Activated CD4-positive, alpha-beta T cell treated with anti-CD3 and anti-CD28 coated beads for 36 hours (primary cell): ENCODE results near the gene EVL. TPM values are rescaled to one million over a fixed set of nuclear protein-coding genes. Genes with fewer than 3 reads are reported as not detected.

Source experiments
- ATAC-seq: fragments of 200-7000 bp; cut with Tn5 transposase; one replicate; pipeline ENCODE4 v1.10.0; 2021; ENCODE audit warnings: mild to moderate bottlenecking, moderate library complexity
- CTCF ChIA-PET: fragments of 350-600 bp; sonication (Branson Sonifier 250); formaldehyde crosslinking; loops from one replicate; lab custom pipeline; 2021; ENCODE audit warnings: antibody characterized with exemption; lab: Charles Lee
- POLR2A ChIA-PET: fragments of 350-600 bp; sonication (Branson Sonifier 250); formaldehyde crosslinking; loops from one replicate; lab custom pipeline; 2021; ENCODE audit warnings: antibody characterized with exemption, inconsistent platforms; lab: Charles Lee
- DNase-seq: peaks from one replicate; pipeline ENCODE4 v3.0.0-alpha.2; 2020
- H3K27ac Mint-ChIP-seq: one replicate; pipeline ENCODE4 v1.8.0; 2021; ENCODE audit warnings: mixed read lengths
- H3K27me3 Mint-ChIP-seq: one replicate; pipeline ENCODE4 v1.8.0; 2021; ENCODE audit warnings: mixed read lengths
- H3K36me3 Mint-ChIP-seq: one replicate; pipeline ENCODE4 v1.8.0; 2021; ENCODE audit warnings: low read depth, mixed read lengths
- H3K4me1 Mint-ChIP-seq: one replicate; pipeline ENCODE4 v1.8.0; 2021; ENCODE audit warnings: mixed read lengths
- H3K4me3 Mint-ChIP-seq: one replicate; pipeline ENCODE4 v1.8.0; 2021; ENCODE audit warnings: mild to moderate bottlenecking, moderate library complexity, mixed read lengths
- H3K9me3 Mint-ChIP-seq: one replicate; pipeline ENCODE4 v1.8.0; 2021; ENCODE audit warnings: low read depth, mixed read lengths
- intact Hi-C, 2 experiments: fragments of 100-400 bp; cut with DNase I in 1 of 2; cut with micrococcal nuclease in 1 of 2; formaldehyde crosslinking; loops; one replicate each; pipeline versions ENCODE4 v1.14.2 to v1.15.1; 2022 to 2024; cut with DNase I, micrococcal nuclease
- total RNA-seq, 2 experiments: library from RNA; stranded (reverse); gene quantifications; one replicate each; pipeline ENCODE4 v1.2.3, GENCODE V29; 2021

Gene EVL
- total RNA-seq, 2 experiments from 2014 or later, result 249 to 378 TPM

DNA sequence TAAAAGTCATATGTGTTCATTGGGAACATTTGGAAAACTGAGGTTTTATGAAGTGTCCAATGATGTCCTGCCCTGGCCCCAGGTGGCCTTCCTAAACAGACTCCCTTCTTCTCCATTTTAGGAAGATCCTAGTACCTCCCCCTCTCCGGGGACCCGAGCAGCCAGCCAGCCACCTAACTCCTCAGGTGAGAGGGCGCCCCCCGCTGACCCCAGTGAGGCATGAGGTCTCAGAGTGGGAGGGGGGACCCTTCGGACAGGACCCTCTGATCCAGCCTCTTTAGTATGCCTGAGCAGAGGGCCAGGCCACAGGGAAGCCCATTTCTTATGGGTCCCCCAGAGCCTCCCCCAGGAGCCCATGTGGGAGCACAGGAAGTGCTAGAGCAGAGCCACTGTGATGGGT lies 70.6 kb downstream of the EVL start:
- peaks cover 54% of the 10 kb centered on the region for H3K36me3 Mint-ChIP-seq
- H3K4me3 Mint-ChIP-seq, result no peak overlapping the region
- no peaks in the 10 kb centered on the region for H3K27me3 Mint-ChIP-seq
- no peak for DNase-seq
- no peaks in the 10 kb centered on the region for H3K4me1 Mint-ChIP-seq
- intact Hi-C loops, result no loop called here
- ChIA-PET POLR2A (no interaction called here), CTCF (interaction anchor here (0.6 kb wide), 1 partner anchor 442 kb away, joined by 3 read pairs; no protein-coding TSS in a partner anchor)
- no peak overlapping the region for H3K27ac Mint-ChIP-seq
- H3K9me3 Mint-ChIP-seq, result no peaks in the 10 kb centered on the region
- no peak for ATAC-seq

DNA sequence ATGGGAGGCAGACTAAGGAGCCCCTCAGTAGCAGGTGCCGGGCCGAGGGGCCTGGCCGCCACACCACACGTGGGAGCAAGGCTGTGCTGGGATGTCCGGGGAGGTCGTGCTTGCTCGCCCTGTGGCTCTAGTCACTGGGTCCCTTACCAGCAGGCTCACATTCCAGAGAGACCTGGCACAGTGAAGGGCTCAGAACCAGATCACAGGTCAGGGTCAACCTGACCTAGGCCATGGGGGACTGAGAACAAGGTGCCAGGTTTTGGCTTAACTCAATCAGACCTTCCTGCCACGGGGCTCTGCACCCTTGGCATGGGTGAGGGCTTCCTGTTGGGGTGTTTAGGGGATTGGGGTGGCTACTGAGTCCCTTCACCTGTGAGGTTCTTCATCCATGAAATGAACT lies 72.0 kb downstream of the EVL start:
- Mint-ChIP-seq H3K9me3 (no peaks in the 10 kb centered on the region), H3K4me1 (no peaks in the 10 kb centered on the region), H3K36me3 (peaks cover 47% of the 10 kb centered on the region), H3K4me3 (no peak overlapping the region), H3K27me3 (no peaks in the 10 kb centered on the region), H3K27ac (peak overlapping the region; percentile 42)
- no peak for ATAC-seq
- no peak for DNase-seq
- intact Hi-C loops, result no loop called here
- CTCF ChIA-PET, result interaction anchor here (0.9 kb wide), 1 partner anchor 156 kb away, joined by 4 read pairs; no protein-coding TSS in a partner anchor
- POLR2A ChIA-PET, result no interaction called here

GRCh38 chr14:100138082-100138787 lies 73.0 kb downstream of the EVL start:
- CTCF ChIA-PET, result interaction anchor here (0.6 to 0.9 kb wide), 4 partner anchors 46 to 544 kb away, joined by 3 to 4 read pairs (median 3); no protein-coding TSS in a partner anchor
- intact Hi-C loops, result no loop called here
- H3K27ac Mint-ChIP-seq, result no peak overlapping the region
- H3K4me1 Mint-ChIP-seq, result no peaks in the 10 kb centered on the region
- no peak overlapping the region for H3K4me3 Mint-ChIP-seq
- H3K9me3 Mint-ChIP-seq, result no peaks in the 10 kb centered on the region
- H3K27me3 Mint-ChIP-seq, result no peaks in the 10 kb centered on the region
- ATAC-seq, result no peak
- H3K36me3 Mint-ChIP-seq, result peaks cover 40% of the 10 kb centered on the region
- POLR2A ChIA-PET, result no interaction called here
- DNase-seq, result no peak

GRCh38 chr14:100138955-100139354 lies 73.7 kb downstream of the EVL start:
- intact Hi-C loops, result no loop called here
- peaks cover 37% of the 10 kb centered on the region for H3K36me3 Mint-ChIP-seq

DNA sequence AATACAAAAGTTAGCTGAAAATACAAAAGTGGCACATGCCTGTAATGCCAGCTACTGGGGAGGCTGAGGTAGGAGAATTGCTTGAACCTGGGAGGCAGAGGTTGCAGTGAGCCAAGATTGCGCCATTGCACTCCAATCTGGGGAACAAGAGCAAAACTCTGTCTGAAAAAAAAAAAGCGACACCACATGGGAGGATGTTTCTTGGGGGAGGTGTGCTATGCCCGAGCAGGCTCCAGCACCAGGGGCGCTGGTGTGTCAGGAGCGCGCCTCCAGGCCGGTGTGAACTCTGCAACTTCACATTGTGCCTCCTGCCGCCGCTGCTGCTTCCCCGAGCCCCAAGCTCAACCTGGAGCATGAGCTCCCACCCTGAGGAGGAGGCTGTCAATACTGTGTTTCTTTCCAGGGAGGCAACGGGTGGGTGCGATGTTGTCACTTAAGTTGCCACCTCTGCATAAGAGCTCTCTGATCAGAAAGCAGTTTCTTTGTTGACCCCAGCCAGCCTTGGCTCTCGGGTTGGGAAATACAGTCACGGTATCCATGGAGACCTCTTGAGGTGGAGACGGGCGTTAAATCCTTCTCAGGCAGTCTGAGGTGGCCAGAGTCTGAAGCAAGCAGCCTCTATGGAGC lies 75.3 kb downstream of the EVL start:
- H3K4me3 Mint-ChIP-seq, result no peak overlapping the region
- intact Hi-C loops, result no loop called here
- ChIA-PET CTCF (interaction anchor here (0.5 to 1.8 kb wide), 4 partner anchors 9 to 1999 kb away, joined by 3 to 8 read pairs (median 4); no protein-coding TSS in a partner anchor), POLR2A (no interaction called here)
- peaks cover 30% of the 10 kb centered on the region for H3K36me3 Mint-ChIP-seq
- DNase-seq (no peak), ATAC-seq (no peak)
- H3K4me1 Mint-ChIP-seq, result no peaks in the 10 kb centered on the region
- H3K27me3 Mint-ChIP-seq, result no peaks in the 10 kb centered on the region
- H3K27ac Mint-ChIP-seq, result peak overlapping the region; percentile 58
- H3K9me3 Mint-ChIP-seq, result no peaks in the 10 kb centered on the region

More at GRCh38 chr14:100138955-100139354, 73.7 kb downstream of the EVL start:
- Mint-ChIP-seq H3K9me3 (no peaks in the 10 kb centered on the region), H3K4me1 (no peaks in the 10 kb centered on the region), H3K27ac (no peak overlapping the region), H3K4me3 (no peak overlapping the region), H3K27me3 (no peaks in the 10 kb centered on the region)
- ChIA-PET CTCF (interaction anchor here (0.6 to 1.8 kb wide), 5 partner anchors 18 to 545 kb away, joined by 3 to 8 read pairs (median 3); no protein-coding TSS in a partner anchor), POLR2A (no interaction called here)
- ATAC-seq (no peak), DNase-seq (no peak)

- H3K27ac Mint-ChIP-seq, result no peak overlapping the region
- H3K27me3 Mint-ChIP-seq, result no peaks in the 10 kb centered on the region
- DNase-seq (no peak), ATAC-seq (no peak)
- POLR2A ChIA-PET, result no interaction called here
- no peaks in the 10 kb centered on the region for H3K9me3 Mint-ChIP-seq
- CTCF ChIA-PET, result interaction anchor here (0.5 to 1.8 kb wide), 3 partner anchors 9 to 233 kb away, joined by 3 to 10 read pairs (median 5); no protein-coding TSS in a partner anchor
- intact Hi-C loops, result no loop called here
- H3K4me1 Mint-ChIP-seq, result no peaks in the 10 kb centered on the region
- peaks cover 29% of the 10 kb centered on the region for H3K36me3 Mint-ChIP-seq
- H3K4me3 Mint-ChIP-seq, result no peak overlapping the region
These were observed 75.9 kb downstream of the EVL start for GRCh38 chr14:100141098-100141497.

DNA sequence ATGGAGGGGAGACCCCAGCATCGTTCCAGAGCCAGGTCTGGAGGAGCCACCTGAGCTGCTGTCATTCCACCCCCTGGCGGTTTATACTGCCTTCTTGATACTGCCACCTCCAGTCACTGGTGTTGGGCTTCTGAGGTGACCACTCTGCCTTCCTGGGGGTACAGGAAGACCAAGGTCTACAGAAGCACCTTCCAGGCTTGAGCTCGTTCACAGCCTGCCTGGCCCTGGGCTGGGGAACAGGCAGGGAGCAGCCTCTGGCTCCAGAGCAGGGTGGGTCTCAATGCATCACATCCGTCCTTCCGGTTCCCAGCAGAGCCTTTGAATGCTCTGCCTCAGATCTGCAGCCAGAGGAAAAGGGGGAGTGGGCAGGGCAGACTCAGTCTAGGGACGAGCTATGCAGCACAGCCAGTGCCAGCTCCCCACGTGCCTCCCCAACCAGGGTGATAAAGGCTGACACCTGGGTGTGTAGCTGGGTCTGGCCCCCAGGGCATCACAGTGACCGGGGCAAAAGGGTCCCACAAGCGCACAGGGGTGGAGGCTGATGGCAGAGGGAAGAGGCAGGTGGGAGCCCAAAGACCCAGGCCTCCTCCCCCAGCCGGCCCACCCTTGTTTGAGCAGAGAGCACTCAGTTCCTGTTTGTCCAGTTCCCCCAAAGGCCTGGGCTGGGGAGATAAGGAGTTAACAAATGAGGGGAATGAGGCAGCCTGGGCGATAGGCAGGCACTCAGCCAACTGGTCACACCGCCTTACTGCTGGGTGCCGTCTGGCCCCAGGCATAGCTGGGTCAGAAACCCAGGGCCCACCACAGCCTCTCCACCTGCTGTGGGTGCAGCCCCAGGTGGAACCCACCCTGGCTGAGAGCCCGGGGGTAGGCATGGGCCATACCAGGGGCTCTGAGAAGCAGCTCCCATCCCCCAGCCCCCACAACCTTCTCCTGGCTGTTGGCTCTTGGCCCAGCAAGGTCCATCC lies 77.1 kb downstream of the EVL start:
- Mint-ChIP-seq H3K9me3 (no peaks in the 10 kb centered on the region), H3K4me1 (peaks cover 8% of the 10 kb centered on the region), H3K27me3 (no peaks in the 10 kb centered on the region), H3K36me3 (peaks cover 22% of the 10 kb centered on the region), H3K27ac (no peak overlapping the region), H3K4me3 (no peak overlapping the region)
- DNase-seq (no peak), ATAC-seq (no peak)
- intact Hi-C loops, result no loop called here
- CTCF ChIA-PET, result interaction anchor here (0.7 to 1.8 kb wide), 5 partner anchors 13 to 162 kb away, joined by 3 to 10 read pairs (median 3); no protein-coding TSS in a partner anchor
- POLR2A ChIA-PET, result no interaction called here

DNA sequence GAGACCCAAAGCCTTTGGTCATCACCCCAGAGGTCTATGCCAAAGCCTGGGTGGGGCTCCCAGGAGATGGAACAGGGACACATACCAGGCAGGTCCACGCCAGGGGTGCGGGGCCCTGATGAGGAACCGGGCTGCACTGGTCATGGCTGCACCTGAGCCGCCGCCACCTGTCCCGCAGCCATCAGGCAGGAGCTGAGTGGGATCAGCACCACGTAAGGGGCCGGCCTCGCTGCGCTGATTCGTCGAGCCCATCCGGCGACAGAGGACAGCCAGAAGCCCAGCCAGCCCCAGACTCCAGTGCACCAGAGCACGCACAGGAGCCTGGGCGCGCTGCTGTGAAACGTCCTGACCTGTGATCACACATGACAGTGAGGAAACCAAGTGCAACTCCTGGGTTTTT lies 78.3 kb downstream of the EVL start:
- Mint-ChIP-seq H3K4me3 (no peak overlapping the region), H3K27me3 (no peaks in the 10 kb centered on the region), H3K27ac (no peak overlapping the region), H3K36me3 (peaks cover 18% of the 10 kb centered on the region), H3K4me1 (peaks cover 15% of the 10 kb centered on the region), H3K9me3 (no peaks in the 10 kb centered on the region)
- ATAC-seq (no peak), DNase-seq (no peak)
- intact Hi-C loops, result no loop called here
- CTCF ChIA-PET, result interaction anchor here (0.6 to 0.7 kb wide), 2 partner anchors 31 to 508 kb away, joined by 3 to 5 read pairs; no protein-coding TSS in a partner anchor
- POLR2A ChIA-PET, result no interaction called here

- Mint-ChIP-seq H3K27ac (no peak overlapping the region), H3K36me3 (peaks cover 14% of the 10 kb centered on the region), H3K4me3 (no peak overlapping the region), H3K9me3 (no peaks in the 10 kb centered on the region), H3K4me1 (peaks cover 15% of the 10 kb centered on the region), H3K27me3 (no peaks in the 10 kb centered on the region)
- DNase-seq (no peak), ATAC-seq (no peak)
- POLR2A ChIA-PET, result no interaction called here
- intact Hi-C loops, result no loop called here
- CTCF ChIA-PET, result interaction anchor here (0.7 kb wide), 2 partner anchors 23 to 145 kb away, joined by 3 to 4 read pairs; no protein-coding TSS in a partner anchor
These were observed 78.7 kb downstream of the EVL start for GRCh38 chr14:100143934-100144333.

DNA sequence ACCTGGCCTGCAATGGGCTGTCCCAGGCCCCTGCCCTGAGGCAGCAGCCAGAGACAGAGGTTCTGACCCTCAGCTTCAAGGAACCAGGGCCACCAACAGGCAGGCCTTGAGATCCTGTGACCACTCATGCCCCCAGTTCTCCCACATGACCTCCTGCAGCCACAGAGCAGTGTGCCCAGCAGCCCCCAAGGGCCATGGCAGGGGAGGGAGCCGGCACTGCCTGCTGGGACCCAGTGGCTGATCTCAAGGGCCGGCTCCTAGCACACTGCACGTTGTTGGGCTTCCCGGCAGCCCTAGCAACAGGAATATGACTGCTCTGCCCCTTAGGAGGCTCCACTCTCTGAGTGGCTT lies 79.4 kb downstream of the EVL start:
- intact Hi-C loops, result no loop called here
- Mint-ChIP-seq H3K27ac (no peak overlapping the region), H3K9me3 (no peaks in the 10 kb centered on the region), H3K27me3 (no peaks in the 10 kb centered on the region), H3K4me1 (peaks cover 15% of the 10 kb centered on the region), H3K36me3 (peaks cover 12% of the 10 kb centered on the region), H3K4me3 (no peak overlapping the region)
- DNase-seq (no peak), ATAC-seq (no peak)
- CTCF ChIA-PET, result interaction anchor here (0.7 kb wide), 2 partner anchors 22 to 145 kb away, joined by 3 to 4 read pairs; no protein-coding TSS in a partner anchor
- POLR2A ChIA-PET, result interaction anchor here (0.5 kb wide), 1 partner anchor 106 kb away, joined by 5 read pairs; no protein-coding TSS in a partner anchor
